ENCODE results near the gene RUNX2. TPM values are rescaled to one million over a fixed set of nuclear protein-coding genes. Genes with fewer than 3 reads are reported as not detected.

Gene RUNX2
- total RNA-seq, 1 experiment from 2014 or later, result 3.8 TPM

GRCh38 chr6:45483021-45483420, 154.9 kb downstream of the RUNX2 start:
- peaks cover 9% of the 10 kb centered on the region for H3K36me3 ChIP-seq (ENCODE audit: low read depth, low read length)
- H3F3A ChIP-seq (ENCODE audit: low read length, unreplicated experiment), result no peaks in the 10 kb centered on the region
- DNase-seq (no peak), ATAC-seq (no peak)
- peaks cover 10% of the 10 kb centered on the region for H3K4me1 ChIP-seq (ENCODE audit: insufficient read depth, low read length)
- H3K9ac ChIP-seq (ENCODE audit: low read length), result no peak overlapping the region
- CTCF ChIA-PET, result no interaction called here
- TF ChIP-seq EZH2phosphoT487 (IDR thresholded peaks at IDR 0.05; ENCODE audit: borderline replicate concordance, low read length) (no peak), EZH2 (IDR thresholded peaks at IDR 0.05; ENCODE audit: low read length, unreplicated experiment) (no peak), CTCF (conservative IDR thresholded peaks at IDR 0.05; ENCODE audit: low read depth, low read length) (no peak)
- no peaks in the 10 kb centered on the region for H3K9me3 ChIP-seq (ENCODE audit: low read length)
- H3K4me2 ChIP-seq (ENCODE audit: low read length), result no peak overlapping the region
- no peaks in the 10 kb centered on the region for H3K9me2 ChIP-seq (replicated peaks; ENCODE audit: low read length)
- intact Hi-C loops (cut with micrococcal nuclease), result no loop called here
- no peak overlapping the region for H3K4me3 ChIP-seq (ENCODE audit: low read length)
- H4K20me1 ChIP-seq (ENCODE audit: low read length), result no peaks in the 10 kb centered on the region
- H3K27ac ChIP-seq (ENCODE audit: low read length), result no peak overlapping the region
- H3K27me3 ChIP-seq (ENCODE audit: low read length), result no peaks in the 10 kb centered on the region
- no peak overlapping the region for H2AFZ ChIP-seq (ENCODE audit: low read length)
- H3K79me2 ChIP-seq (ENCODE audit: low read length), result peaks cover 6% of the 10 kb centered on the region; the same call in 1 of the 2 replicates
- BruUV-seq (replicated peaks), result no TSS peak
- POLR2A ChIA-PET (ENCODE audit: unreplicated experiment), result no interaction called here

GRCh38 chr6:45483501-45483900, 155.4 kb downstream of the RUNX2 start:
- Histone ChIP-seq H3K9me3 (ENCODE audit: low read length) (no peaks in the 10 kb centered on the region), H3K36me3 (ENCODE audit: low read depth, low read length) (peaks cover 9% of the 10 kb centered on the region), H3K79me2 (ENCODE audit: low read length) (peaks cover 6% of the 10 kb centered on the region; the same call in 1 of the 2 replicates), H4K20me1 (ENCODE audit: low read length) (no peaks in the 10 kb centered on the region), H3K9me2 (replicated peaks; ENCODE audit: low read length) (no peaks in the 10 kb centered on the region), H3K9ac (ENCODE audit: low read length) (no peak overlapping the region), H3K4me2 (ENCODE audit: low read length) (no peak overlapping the region), H3K4me3 (ENCODE audit: low read length) (no peak overlapping the region), H3K27me3 (ENCODE audit: low read length) (no peaks in the 10 kb centered on the region), H3K4me1 (ENCODE audit: insufficient read depth, low read length) (peaks cover 6% of the 10 kb centered on the region), H3K27ac (ENCODE audit: low read length) (no peak overlapping the region), H3F3A (ENCODE audit: low read length, unreplicated experiment) (no peaks in the 10 kb centered on the region), H2AFZ (ENCODE audit: low read length) (no peak overlapping the region)
- CTCF ChIA-PET, result no interaction called here
- POLR2A ChIA-PET (ENCODE audit: unreplicated experiment), result no interaction called here
- BruUV-seq (replicated peaks), result no TSS peak
- ATAC-seq, result no peak
- no peak for DNase-seq
- intact Hi-C loops (cut with micrococcal nuclease), result no loop called here
- TF ChIP-seq EZH2phosphoT487 (IDR thresholded peaks at IDR 0.05; ENCODE audit: borderline replicate concordance, low read length) (no peak), CTCF (conservative IDR thresholded peaks at IDR 0.05; ENCODE audit: low read depth, low read length) (no peak)

GRCh38 chr6:45486736-45487135, 158.6 kb downstream of the RUNX2 start:
- no peak for ATAC-seq
- intact Hi-C loops (cut with micrococcal nuclease), result no loop called here
- no peak overlapping the region for H3K4me3 ChIP-seq (ENCODE audit: low read length)
- H3K9ac ChIP-seq (ENCODE audit: low read length), result no peak overlapping the region
- POLR2A ChIA-PET (ENCODE audit: unreplicated experiment), result interaction anchor here (1.0 kb wide), 1 partner anchor 169 kb away, joined by 6 read pairs; no protein-coding TSS in a partner anchor
- H4K20me1 ChIP-seq (ENCODE audit: low read length), result no peaks in the 10 kb centered on the region
- no peaks in the 10 kb centered on the region for H3K27me3 ChIP-seq (ENCODE audit: low read length)
- no peaks in the 10 kb centered on the region for H3F3A ChIP-seq (ENCODE audit: low read length, unreplicated experiment)
- DNase-seq, result no peak
- no TSS peak for BruUV-seq (replicated peaks)
- no peaks in the 10 kb centered on the region for H3K4me1 ChIP-seq (ENCODE audit: insufficient read depth, low read length)
- H3K36me3 ChIP-seq (ENCODE audit: low read depth, low read length), result 0 out of 2 replicates have a peak, but pooled peaks cover 3% of the 10 kb centered on the region
- no peak overlapping the region for H3K27ac ChIP-seq (ENCODE audit: low read length)
- no peak for TF ChIP-seq CTCF (conservative IDR thresholded peaks at IDR 0.05; ENCODE audit: low read depth, low read length)
- no peak for TF ChIP-seq EZH2 (IDR thresholded peaks at IDR 0.05; ENCODE audit: low read length, unreplicated experiment)
- TF ChIP-seq EZH2phosphoT487 (IDR thresholded peaks at IDR 0.05; ENCODE audit: borderline replicate concordance, low read length), result no peak
- no peaks in the 10 kb centered on the region for H3K9me3 ChIP-seq (ENCODE audit: low read length)
- CTCF ChIA-PET, result no interaction called here
- no peaks in the 10 kb centered on the region for H3K9me2 ChIP-seq (replicated peaks; ENCODE audit: low read length)
- H3K4me2 ChIP-seq (ENCODE audit: low read length), result no peak overlapping the region
- no peak overlapping the region for H2AFZ ChIP-seq (ENCODE audit: low read length)
- H3K79me2 ChIP-seq (ENCODE audit: low read length), result no peaks in the 10 kb centered on the region

Data from PC-3 (cell line).